ENCODE results near the gene EYA3. TPM values are rescaled to one million over a fixed set of nuclear protein-coding genes. Genes with fewer than 3 reads are reported as not detected.

The EYA3 gene
- total RNA-seq, 1 donor from 2014 or later, result 16.9 TPM

DNA sequence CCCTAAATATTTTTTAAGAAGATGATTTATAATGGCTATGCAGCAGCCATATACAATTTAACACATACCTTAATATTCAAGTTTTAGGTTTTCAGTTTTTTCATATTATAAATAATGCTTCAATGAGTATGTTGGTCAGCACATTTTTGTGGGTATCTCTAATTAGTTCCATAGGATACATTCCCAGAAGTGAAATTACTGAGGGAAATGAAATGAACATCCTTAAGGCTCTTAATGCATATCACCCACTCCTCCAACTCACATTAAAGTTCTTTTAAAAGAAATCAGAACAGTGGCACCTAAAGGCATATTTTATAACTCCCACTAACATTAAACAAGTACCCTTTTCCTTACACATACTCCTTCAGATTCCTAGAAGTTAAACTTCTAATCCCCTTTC lies 56.1 kb downstream of the EYA3 start:
- H3K9me3 ChIP-seq (replicated peaks), result no peaks in the 10 kb centered on the region
- H3K27me3 ChIP-seq (ENCODE audit: low read depth), result no peaks in the 10 kb centered on the region
- no peak for DNase-seq
- intact Hi-C loops (cut with micrococcal nuclease), result no loop called here
- peaks cover 35% of the 10 kb centered on the region for H3K4me1 ChIP-seq
- no peak overlapping the region for H3K27ac ChIP-seq (replicated peaks)
- TF ChIP-seq, protein P1, sequence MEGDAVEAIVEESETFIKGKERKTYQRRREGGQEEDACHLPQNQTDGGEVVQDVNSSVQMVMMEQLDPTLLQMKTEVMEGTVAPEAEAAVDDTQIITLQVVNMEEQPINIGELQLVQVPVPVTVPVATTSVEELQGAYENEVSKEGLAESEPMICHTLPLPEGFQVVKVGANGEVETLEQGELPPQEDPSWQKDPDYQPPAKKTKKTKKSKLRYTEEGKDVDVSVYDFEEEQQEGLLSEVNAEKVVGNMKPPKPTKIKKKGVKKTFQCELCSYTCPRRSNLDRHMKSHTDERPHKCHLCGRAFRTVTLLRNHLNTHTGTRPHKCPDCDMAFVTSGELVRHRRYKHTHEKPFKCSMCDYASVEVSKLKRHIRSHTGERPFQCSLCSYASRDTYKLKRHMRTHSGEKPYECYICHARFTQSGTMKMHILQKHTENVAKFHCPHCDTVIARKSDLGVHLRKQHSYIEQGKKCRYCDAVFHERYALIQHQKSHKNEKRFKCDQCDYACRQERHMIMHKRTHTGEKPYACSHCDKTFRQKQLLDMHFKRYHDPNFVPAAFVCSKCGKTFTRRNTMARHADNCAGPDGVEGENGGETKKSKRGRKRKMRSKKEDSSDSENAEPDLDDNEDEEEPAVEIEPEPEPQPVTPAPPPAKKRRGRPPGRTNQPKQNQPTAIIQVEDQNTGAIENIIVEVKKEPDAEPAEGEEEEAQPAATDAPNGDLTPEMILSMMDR (IDR thresholded peaks at IDR 0.05; ENCODE audit: borderline replicate concordance), result no peak
- no peak overlapping the region for H3K4me3 ChIP-seq
- peaks cover 22% of the 10 kb centered on the region for H3K36me3 ChIP-seq

DNA sequence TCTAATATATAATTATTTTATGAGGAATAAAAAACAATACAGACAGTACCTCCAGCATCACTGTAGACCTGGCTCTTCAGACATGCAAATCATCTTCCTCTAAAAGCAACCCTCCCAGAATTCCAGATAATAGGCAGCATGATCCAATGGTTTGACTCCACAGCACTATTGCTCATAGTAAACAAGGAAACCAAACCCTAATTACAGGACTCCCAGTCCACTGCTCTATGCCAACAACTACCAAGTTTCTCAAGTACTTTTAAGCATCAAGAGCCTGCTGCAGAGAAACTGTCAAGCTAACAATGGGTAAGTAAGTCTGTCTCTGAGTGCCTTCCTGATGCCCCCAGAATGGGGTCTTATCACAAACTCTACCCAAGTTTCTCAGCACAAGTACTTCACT lies 57.2 kb downstream of the EYA3 start:
- peaks cover 26% of the 10 kb centered on the region for H3K4me1 ChIP-seq
- intact Hi-C loops (cut with micrococcal nuclease), result no loop called here
- H3K27me3 ChIP-seq (ENCODE audit: low read depth), result no peaks in the 10 kb centered on the region
- no peaks in the 10 kb centered on the region for H3K9me3 ChIP-seq (replicated peaks)
- peak overlapping the region; percentile 25 for H3K27ac ChIP-seq (replicated peaks)
- no peak overlapping the region for H3K4me3 ChIP-seq
- DNase-seq, result no peak
- TF ChIP-seq, protein P1 (IDR thresholded peaks at IDR 0.05; ENCODE audit: borderline replicate concordance), result no peak
- peaks cover 28% of the 10 kb centered on the region for H3K36me3 ChIP-seq

DNA sequence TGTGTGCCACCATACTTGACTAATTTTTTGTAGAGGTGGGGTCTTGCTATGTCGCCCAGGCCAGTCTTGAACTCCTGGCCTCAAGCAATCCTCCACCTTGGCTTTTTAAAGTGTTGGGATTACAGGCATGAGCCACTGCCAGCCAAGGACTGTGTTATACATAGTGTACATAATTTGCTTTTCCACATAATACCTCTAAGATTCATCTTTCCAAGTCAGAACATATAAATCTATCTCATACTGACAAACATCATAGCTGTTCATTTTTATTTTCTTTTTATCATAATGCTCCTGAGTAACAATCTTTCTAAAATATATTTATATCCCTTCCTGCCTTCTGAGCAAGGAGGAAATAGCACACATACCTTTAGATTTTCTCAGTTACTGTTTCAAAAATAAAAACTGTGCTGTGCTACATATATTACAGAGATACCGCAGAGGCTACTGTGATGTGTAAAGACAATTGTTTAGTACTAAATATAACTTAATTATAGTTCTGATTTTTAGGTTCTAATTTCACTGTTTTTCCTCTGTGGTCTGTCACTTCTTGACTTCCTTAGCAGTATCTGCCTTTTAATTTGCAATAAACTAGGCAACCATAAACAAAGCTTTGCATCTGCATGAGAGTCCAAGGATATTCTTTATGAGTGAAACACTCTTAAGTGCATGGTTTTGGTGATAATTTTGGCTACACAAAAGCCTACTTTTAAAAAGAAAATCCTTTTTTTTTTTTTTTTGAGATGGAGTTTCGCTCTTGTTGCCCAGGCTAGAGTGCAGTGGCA lies 59.3 kb downstream of the EYA3 start:
- peaks cover 21% of the 10 kb centered on the region for H3K36me3 ChIP-seq
- intact Hi-C loops (cut with micrococcal nuclease), result no loop called here
- peaks cover 26% of the 10 kb centered on the region for H3K4me1 ChIP-seq
- TF ChIP-seq, protein P1 (IDR thresholded peaks at IDR 0.05; ENCODE audit: borderline replicate concordance), result no peak
- DNase-seq, result no peak
- no peaks in the 10 kb centered on the region for H3K9me3 ChIP-seq (replicated peaks)
- peak overlapping the region; percentile 54 for H3K27ac ChIP-seq (replicated peaks)
- H3K27me3 ChIP-seq (ENCODE audit: low read depth), result no peaks in the 10 kb centered on the region
- H3K4me3 ChIP-seq, result no peak overlapping the region

DNA sequence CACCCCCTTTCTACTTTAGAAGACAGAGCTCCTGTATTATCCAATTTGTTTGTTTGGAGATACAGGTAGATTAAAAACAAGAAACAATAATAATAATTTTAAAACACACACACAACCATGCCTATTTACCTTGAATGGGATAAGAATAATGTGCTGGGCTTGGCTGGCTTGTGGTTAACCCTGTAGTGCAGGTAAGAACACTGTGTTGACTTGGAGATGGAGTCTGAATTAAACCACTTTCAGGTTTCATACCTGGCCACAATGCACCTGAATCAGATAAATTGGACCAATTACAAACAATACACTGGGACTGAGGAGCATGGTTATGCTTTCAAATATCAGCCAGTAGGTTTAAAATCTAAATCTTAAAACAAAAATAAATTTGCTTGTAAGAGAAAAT lies 60.8 kb downstream of the EYA3 start:
- Histone ChIP-seq H3K9me3 (replicated peaks) (no peaks in the 10 kb centered on the region), H3K4me3 (no peak overlapping the region), H3K27me3 (ENCODE audit: low read depth) (no peaks in the 10 kb centered on the region), H3K27ac (replicated peaks) (no peak overlapping the region), H3K4me1 (peaks cover 26% of the 10 kb centered on the region), H3K36me3 (peaks cover 21% of the 10 kb centered on the region)
- intact Hi-C loops (cut with micrococcal nuclease), result no loop called here
- TF ChIP-seq, protein P1 (IDR thresholded peaks at IDR 0.05; ENCODE audit: borderline replicate concordance), result no peak
- DNase-seq, result no peak

DNA sequence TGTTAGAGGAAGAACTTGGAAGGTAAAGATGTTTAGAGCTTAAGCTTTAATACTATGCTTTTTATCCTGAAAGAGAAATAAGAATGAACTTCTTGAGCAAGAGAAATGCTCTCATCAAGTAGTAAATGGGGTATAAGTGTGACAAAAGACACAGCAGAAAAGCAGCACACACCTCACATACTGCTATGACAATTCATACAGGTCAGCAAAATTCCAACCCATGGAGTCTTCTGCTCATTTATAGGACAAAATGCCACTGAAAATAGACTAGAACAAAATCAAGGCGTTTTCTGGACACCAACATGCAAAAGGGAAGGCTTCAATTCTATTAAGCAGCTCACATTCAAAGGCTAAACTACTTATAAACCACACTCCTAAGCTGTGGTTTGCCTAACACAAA lies 61.2 kb downstream of the EYA3 start:
- Histone ChIP-seq H3K27ac (replicated peaks) (no peak overlapping the region), H3K9me3 (replicated peaks) (no peaks in the 10 kb centered on the region), H3K27me3 (ENCODE audit: low read depth) (no peaks in the 10 kb centered on the region), H3K4me3 (no peak overlapping the region), H3K36me3 (peaks cover 21% of the 10 kb centered on the region), H3K4me1 (peaks cover 26% of the 10 kb centered on the region)
- TF ChIP-seq, protein P1 (IDR thresholded peaks at IDR 0.05; ENCODE audit: borderline replicate concordance), result no peak
- no peak for DNase-seq
- intact Hi-C loops (cut with micrococcal nuclease), result no loop called here

Data from left ventricle myocardium inferior (tissue), 1 donor.